Activated naive CD4-positive, alpha-beta T cell treated with anti-CD3 and anti-CD28 coated beads, Interleukin-2, amount 50 U/mL, for 72 hours (primary cell): Measurements from ENCODE around the gene CC2D2A. TPM values are rescaled to one million over a fixed set of nuclear protein-coding genes. Genes with fewer than 3 reads are reported as not detected.
"Not testable (repeated sequence)": the region's sequence is repeated elsewhere in the genome, so short reads cannot be mapped to it uniquely, and the experiment has no call there.

ENCODE experiments used
- ATAC-seq, 2 donors: fragments of 150-1000 bp; cut with Tn5 transposase; 2 replicates each; pipeline ENCODE4 v1.10.0; 2021; ENCODE audit warnings: mild to moderate bottlenecking in 2 of 2, moderate library complexity in 2 of 2
- DNase-seq, 2 donors: peaks; one replicate each; pipeline ENCODE4 v3.0.0; 2021 to 2022; ENCODE audit warnings: low spot score in 2 of 2
- H3K27ac Mint-ChIP-seq, 2 donors: one replicate each; pipeline ENCODE4 v1.8.0; 2022; ENCODE audit warnings: mild to moderate bottlenecking in 2 of 2, mixed read lengths in 2 of 2
- H3K36me3 Mint-ChIP-seq, 2 donors: one replicate each; pipeline ENCODE4 v1.8.0; 2022; ENCODE audit warnings: mixed read lengths in 2 of 2
- H3K9me3 Mint-ChIP-seq, 2 donors: one replicate each; pipeline ENCODE4 v1.8.0; 2022; ENCODE audit warnings: mixed read lengths in 2 of 2
- total RNA-seq, 2 donors: library from RNA; stranded (reverse); gene quantifications; one replicate each; pipeline ENCODE4 v1.2.3, GENCODE V29; 2022

Gene CC2D2A
- total RNA-seq, 2 donors from 2014 or later: not detected

DNA sequence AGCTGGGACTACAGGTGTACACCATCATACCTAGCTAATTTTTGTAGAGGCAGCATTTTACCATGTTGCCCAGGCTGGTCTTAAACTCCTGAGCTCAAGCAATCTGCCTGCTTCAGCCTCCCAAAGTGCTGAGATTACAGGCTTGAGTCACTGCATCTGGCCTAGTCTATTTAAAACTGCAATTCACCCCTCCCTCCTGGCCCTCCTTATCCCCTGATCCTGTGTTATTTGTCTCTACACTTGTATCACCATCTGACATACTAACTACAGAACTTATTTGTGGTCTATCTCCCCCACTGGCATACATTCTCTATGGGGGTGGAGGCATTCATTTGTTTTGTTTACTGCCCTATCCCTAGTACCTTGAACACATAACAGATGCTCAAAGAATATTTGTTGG lies 23.7 kb downstream of the CC2D2A start:
- Mint-ChIP-seq H3K27ac (no peak overlapping the region), H3K9me3 (peaks cover 19 to 20% of the 10 kb centered on the region in 2 donors), H3K36me3 (peaks cover 19 to 21% of the 10 kb centered on the region in 2 donors)
- DNase-seq (no peak), ATAC-seq (no peak)

DNA sequence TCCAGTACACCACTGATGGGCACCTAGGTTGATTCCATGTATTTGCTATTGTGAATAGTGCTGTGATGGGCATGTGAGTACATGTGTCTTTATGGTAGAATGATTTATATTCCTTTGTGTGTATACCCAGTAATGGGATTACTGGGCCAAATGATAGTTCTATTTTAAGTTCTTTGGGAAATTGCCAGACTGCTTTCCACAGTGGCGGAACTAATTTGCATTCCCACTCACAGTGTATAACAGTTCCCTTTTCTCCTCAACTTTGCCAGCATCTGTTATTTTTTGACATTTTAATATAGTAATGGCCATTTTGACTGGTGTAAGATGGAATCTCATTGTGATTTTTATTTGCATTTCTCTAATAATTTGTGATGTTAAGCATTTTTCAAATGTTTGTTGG lies 25.9 kb downstream of the CC2D2A start:
- DNase-seq (no peak), ATAC-seq (no peak)
- Mint-ChIP-seq H3K36me3 (peaks cover 4 to 8% of the 10 kb centered on the region in 2 donors), H3K9me3 (peaks cover 4 to 9% of the 10 kb centered on the region in 2 donors), H3K27ac (no peak overlapping the region)

DNA sequence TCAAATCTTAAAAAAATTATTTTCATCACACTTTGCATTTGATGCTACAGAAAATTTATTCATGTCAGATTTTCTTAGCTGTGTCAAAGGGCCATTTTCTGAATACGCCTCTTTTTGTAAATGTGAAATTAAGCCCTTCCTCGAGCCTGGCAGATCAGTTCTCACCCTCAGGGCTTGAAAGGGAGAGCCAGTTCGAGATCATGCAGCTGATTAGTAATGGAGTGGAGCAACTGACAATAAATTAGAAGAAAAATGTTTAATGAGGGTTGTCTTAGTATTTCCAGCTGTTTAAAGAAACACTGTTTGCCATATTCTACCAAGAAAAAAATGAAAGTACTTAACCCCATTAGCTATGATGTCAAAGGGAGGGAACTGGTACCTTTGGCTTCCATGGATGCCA lies 28.7 kb downstream of the CC2D2A start:
- peaks cover 4 to 8% of the 10 kb centered on the region in 2 donors for H3K36me3 Mint-ChIP-seq
- DNase-seq (no peak), ATAC-seq (no peak)
- H3K27ac Mint-ChIP-seq: no peak overlapping the region
- H3K9me3 Mint-ChIP-seq: peaks cover 4 to 5% of the 10 kb centered on the region in 2 donors

DNA sequence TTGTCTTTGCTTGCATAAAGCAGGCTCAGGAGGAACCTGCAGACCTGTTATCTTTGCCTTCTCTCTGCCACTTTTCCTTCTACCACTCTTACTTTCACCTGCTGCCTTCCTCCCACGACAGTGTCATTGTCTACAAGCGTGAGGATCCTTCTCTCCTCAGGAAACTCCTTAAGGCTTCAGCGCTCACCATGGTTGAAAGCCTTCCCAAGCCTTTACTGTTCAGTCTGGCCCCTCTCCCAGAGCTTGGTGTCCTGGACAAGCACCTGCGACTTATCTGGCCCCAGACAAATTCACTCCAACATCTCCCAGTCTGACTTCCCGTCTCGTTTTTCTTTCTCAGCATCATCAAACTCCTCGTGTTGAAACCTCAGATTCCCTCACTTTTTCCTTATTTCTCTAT lies 31.0 kb downstream of the CC2D2A start:
- Mint-ChIP-seq H3K27ac (no peak overlapping the region), H3K36me3 (peaks cover 4 to 8% of the 10 kb centered on the region in 2 donors), H3K9me3 (peaks cover 4 to 5% of the 10 kb centered on the region in 2 donors)
- DNase-seq (no peak), ATAC-seq (no peak)

DNA sequence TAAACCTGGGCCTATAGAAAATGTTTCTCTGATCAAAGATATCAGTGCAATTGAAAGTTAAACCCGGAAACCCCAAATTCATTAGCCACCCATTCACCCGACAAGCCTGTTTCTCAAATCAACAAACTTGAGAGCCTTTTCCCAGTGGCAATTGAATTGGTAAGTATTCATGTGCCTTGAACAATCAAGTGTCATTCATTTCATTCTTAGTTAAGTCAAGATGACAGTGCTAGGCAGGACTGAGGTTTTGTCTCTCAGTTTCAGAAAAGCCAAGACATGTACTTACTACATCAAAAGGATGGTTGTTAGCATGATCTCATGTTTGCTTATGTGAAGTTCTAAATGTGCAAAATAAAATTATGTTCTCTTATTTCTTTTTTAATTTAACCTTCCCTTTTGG lies 32.3 kb downstream of the CC2D2A start:
- Mint-ChIP-seq H3K36me3 (peaks cover 4 to 8% of the 10 kb centered on the region in 2 donors), H3K9me3 (peaks cover 4 to 5% of the 10 kb centered on the region in 2 donors), H3K27ac (no peak overlapping the region)
- DNase-seq (no peak), ATAC-seq (peak in 1 of 2 donors; percentile 76)

DNA sequence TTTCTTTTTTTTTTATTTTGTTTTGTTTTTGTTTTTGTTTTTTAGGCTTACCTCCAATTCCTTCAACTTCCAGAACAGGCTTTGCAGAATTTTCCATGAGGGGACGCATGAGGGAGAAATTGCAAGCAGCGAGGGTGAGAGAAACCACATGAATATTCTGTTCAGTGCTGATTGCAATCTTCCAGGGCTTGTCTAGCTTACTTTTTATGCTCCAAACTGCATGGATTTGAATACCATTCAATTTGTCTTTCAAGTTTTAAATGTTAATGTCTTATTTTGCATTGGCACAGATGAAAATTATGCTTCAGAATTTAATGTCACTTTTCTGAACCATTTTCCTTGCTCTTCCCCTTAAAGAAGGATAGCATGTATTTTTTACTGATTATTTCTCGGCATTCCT lies 32.7 kb downstream of the CC2D2A start:
- H3K36me3 Mint-ChIP-seq: peaks cover 4 to 5% of the 10 kb centered on the region in 2 donors
- no peak overlapping the region for H3K27ac Mint-ChIP-seq
- no peak for DNase-seq
- peaks cover 4 to 5% of the 10 kb centered on the region in 2 donors for H3K9me3 Mint-ChIP-seq
- ATAC-seq: no peak

DNA sequence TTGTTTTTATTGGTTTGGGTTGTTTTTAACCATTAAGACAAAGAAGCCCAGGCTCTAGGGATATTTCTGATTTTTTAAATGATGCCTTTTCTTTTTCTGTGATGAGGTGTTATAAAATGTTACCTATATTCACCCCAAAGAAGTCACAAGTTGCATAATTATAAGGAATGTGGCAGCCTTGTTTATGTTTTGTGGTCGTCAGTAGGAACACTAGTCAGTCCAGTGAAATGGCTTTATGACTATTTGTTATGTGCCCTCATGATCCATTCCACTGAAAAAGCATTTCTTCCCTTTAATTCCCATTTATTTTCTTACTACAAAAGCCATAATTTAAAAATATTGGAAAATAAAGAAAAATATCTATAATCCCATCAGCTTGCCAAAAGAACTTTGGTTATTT lies 34.4 kb downstream of the CC2D2A start:
- Mint-ChIP-seq H3K36me3 (no peaks in the 10 kb centered on the region), H3K27ac (no peak overlapping the region), H3K9me3 (no peaks in the 10 kb centered on the region)
- ATAC-seq (no peak), DNase-seq (no peak)

DNA sequence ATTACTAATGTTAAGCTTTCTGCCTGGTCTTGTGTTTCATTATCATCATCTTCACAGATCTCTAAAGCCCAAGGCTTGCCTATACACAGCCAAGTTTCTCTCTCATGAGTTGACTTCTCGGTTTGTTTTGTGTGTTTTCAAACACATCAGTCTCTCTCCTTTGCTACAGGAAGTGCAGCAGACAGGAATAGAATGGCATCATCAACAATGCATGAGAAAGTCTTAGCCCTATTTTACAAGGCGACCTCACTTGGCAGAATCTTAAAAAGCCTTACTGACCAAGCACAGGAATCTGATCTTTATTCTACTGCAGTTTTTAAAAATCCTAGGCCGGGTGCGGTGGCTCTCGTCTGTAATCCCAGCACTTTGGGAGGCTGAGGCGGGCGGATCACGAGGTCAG lies 36.8 kb downstream of the CC2D2A start:
- ATAC-seq: no peak
- Mint-ChIP-seq H3K27ac (no peak overlapping the region), H3K36me3 (peaks cover 0 to 4% of the 10 kb centered on the region in 2 donors), H3K9me3 (no peaks in the 10 kb centered on the region)
- DNase-seq: no peak

DNA sequence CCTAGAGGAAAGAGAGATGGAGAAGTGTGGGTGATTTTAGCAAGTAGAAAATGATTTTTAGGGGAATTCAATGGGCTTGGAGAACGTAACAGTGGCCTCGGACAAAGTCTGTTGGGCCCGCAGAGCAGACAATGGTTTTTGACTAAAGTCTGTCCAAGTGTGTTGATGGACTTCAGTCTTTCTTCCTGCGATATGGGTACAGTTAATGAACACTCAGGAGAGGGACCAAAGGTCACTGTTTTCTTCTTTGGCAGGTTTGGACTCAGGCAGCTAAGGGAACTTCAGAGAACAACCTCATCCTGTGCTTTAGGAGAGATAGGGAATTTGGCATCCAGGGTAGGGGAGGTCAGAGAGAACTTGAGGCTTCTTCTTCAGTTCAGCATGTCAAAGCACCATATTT lies 38.0 kb downstream of the CC2D2A start:
- H3K27ac Mint-ChIP-seq: no peak overlapping the region
- DNase-seq (no peak), ATAC-seq (no peak)
- peaks cover 0 to 4% of the 10 kb centered on the region in 2 donors for H3K36me3 Mint-ChIP-seq
- no peaks in the 10 kb centered on the region for H3K9me3 Mint-ChIP-seq

DNA sequence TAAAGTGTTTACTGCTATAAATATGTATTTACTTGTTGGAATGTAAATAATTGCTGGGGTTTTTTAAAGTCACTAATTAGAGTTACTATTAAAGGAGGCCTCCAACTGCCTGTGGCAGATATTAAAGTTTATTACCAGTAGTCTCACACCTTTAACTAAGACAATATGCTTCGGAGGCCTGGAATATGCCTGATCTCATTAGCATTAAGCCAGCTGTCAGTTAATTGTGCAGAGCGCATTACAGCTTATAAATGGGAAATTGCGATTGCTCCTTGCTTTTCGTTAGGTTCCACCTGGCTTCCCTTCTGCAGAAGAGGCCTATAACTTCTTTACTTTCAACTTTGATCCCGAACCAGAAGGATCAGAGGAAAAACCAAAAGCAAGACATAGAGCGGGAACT lies 41.3 kb downstream of the CC2D2A start:
- Mint-ChIP-seq H3K9me3 (no peaks in the 10 kb centered on the region), H3K36me3 (peaks cover 0 to 4% of the 10 kb centered on the region in 2 donors), H3K27ac (no peak overlapping the region)
- ATAC-seq (no peak), DNase-seq (no peak)

DNA sequence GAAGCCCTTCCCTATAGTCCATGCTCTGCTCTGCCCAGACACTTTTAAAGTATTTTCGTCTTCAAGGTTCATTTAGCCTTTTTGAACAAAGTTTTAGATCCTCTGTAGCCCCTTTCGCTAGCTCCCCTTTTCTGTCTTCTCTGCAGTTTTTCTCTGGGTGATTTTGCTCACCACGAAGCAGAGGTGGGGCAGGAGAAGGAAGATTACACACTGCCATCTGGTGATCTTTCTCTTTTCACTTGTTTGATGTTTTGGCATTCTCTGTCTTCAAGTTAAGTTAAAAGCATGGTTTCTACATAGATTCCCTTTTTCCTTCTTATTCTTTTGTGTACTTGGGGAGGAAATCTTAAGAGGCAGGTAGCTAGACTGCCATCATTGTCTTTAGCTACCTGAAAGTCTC lies 43.9 kb downstream of the CC2D2A start:
- ATAC-seq (no peak), DNase-seq (no peak)
- Mint-ChIP-seq H3K9me3 (peaks cover 0 to 8% of the 10 kb centered on the region in 2 donors), H3K27ac (peak overlapping the region in 1 of 2 donors; percentile 6), H3K36me3 (peaks cover 0 to 4% of the 10 kb centered on the region in 2 donors)

DNA sequence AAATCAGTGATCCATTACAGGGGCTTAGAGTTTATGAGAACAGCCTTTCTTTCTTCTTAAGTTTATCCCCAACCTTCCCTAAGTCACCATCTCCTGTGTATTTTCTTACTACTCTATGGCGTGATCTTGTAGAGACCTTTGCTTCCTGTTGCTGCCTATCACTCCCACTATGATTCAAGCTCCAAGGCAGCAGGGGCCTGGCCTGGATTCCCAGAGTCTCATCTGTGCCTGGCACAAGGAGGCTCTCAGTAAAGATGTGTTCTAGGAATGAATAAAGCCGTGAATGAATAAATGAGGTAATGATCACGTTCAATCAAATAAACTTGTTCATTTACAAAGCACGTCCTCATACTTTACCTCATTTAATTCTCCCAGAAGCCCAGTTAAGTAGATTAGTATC lies 45.4 kb downstream of the CC2D2A start:
- Mint-ChIP-seq H3K36me3 (peaks cover 9 to 14% of the 10 kb centered on the region in 2 donors), H3K27ac (no peak overlapping the region), H3K9me3 (peaks cover 5 to 16% of the 10 kb centered on the region in 2 donors)
- DNase-seq (no peak), ATAC-seq (no peak)

DNA sequence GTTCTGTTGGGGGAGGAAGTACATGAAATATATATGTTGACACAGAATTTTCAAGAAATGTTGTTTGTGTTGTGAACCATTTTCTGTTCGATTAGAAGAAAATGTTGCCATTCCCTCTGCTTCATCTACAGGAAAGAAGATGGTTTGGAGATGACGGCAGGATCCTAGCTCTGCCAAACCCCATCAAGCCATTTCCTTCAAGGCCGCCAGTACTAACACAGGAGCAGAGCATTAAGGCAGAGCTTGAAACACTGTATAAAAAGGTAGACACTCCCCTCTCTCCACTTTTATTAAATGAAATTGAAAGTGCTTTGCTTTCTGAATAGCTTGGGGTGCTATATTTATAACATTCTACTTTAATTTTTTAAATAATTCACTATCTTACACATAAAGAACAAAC lies 46.8 kb downstream of the CC2D2A start:
- peaks cover 9 to 10% of the 10 kb centered on the region in 2 donors for H3K36me3 Mint-ChIP-seq
- H3K9me3 Mint-ChIP-seq: peaks cover 5 to 16% of the 10 kb centered on the region in 2 donors
- DNase-seq (no peak), ATAC-seq (no peak)
- no peak overlapping the region for H3K27ac Mint-ChIP-seq

DNA sequence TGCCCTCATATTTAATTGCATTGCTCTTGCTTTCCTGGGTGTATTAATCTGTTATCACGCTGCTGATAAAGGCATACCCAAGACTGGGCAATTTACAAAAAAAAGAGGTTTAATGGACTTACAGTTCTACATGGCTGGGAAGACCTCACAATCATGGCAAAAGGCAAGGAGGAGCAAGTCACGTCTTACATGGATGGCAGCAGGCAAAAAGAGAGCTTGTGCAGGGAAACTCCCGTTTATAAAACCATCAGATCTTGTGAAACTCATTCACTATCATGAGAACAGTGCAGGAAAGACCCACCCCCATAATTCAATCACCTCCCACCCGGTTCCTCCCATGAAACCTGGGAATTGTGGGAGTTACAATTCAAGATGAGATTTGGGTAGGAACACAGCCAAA lies 48.0 kb downstream of the CC2D2A start:
- H3K36me3 Mint-ChIP-seq, DNase-seq, ATAC-seq, H3K27ac Mint-ChIP-seq: not testable (repeated sequence)
- H3K9me3 Mint-ChIP-seq: peaks cover 5 to 16% of the 10 kb centered on the region in 2 donors

DNA sequence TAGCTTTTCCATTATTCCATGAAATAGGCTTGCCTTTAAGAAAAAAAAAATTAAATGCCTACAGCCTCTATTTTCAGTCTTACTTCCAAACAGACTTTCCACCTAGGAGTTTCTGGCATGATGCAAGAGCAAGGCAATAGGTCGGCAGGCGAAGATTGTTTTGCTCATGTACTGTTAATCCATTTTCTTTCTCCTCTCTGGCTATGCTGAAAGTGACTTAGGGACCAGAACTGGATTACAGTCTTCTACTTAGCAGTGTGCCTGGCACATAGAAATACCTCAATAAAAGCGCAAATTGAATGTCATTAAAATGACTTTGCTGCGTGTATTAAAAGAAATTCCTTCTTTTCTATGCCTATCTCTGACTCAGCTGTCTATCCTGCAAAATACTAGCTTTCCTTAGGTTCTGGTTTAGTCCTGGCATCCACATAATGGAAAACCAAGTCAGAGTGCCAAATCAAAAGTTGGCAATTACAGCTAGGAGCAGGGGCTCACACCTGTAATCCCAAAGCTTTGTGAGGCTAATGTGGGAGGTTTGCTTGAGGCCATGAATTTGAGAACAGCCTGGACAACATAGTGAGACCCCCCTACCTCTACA lies 51.9 kb downstream of the CC2D2A start:
- Mint-ChIP-seq H3K9me3 (peaks cover 5 to 16% of the 10 kb centered on the region in 2 donors), H3K27ac (no peak overlapping the region), H3K36me3 (peaks cover 9 to 10% of the 10 kb centered on the region in 2 donors)
- DNase-seq: no peak
- ATAC-seq: no peak

DNA sequence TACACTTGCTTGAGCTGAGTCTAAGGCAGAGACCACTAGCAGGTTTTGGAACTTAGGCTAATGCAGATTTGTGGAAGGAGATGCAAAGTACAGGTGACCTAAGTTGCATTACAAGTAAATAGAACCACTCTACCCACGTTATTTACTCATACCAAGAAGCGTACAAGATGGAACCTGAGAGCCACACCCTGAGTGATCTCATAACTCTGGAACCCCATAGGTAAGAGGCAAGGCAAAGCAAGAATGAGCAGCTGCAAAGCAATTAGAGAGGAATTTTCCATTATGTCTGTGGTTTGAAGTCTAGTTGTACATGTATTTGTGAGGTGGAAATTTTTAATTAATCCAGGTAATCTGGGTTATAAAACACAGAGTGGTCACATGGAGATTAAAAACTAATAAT lies 55.4 kb downstream of the CC2D2A start:
- ATAC-seq: peak in 1 of 2 donors; percentile 44
- H3K36me3 Mint-ChIP-seq: no peaks in the 10 kb centered on the region
- DNase-seq: no peak
- no peaks in the 10 kb centered on the region for H3K9me3 Mint-ChIP-seq
- no peak overlapping the region for H3K27ac Mint-ChIP-seq

DNA sequence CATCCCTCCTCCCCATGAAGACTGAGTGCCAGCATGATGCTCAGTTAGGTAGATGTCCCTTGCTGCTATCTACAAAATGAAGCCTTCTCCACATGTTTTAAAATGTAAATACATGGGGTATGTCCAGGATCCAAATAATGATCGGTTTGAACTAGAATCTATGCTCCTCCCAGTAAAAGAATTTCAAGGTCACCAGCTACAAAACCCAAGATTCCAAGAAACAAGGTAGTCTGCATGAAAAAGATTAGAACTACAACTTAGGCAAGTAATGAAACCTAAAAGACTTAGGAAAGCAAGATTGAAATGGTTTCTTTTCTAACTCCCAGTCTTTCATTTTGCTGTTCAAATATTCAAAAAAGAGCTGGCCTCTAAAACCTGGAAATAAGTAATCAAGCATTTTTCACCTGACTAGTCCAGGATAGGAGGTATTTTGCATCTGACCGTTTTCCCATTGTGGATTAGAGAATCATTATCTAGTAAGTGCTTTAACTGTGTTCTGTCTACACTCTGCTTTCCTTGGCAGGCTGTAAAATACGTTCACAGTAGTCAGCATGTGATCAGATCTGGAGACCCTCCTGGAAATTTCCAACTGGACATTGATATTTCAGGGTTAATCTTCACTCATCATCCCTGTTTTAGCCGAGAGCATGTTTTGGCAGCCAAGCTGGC lies 57.4 kb downstream of the CC2D2A start:
- DNase-seq (no peak), ATAC-seq (no peak)
- H3K27ac Mint-ChIP-seq: no peak overlapping the region

DNA sequence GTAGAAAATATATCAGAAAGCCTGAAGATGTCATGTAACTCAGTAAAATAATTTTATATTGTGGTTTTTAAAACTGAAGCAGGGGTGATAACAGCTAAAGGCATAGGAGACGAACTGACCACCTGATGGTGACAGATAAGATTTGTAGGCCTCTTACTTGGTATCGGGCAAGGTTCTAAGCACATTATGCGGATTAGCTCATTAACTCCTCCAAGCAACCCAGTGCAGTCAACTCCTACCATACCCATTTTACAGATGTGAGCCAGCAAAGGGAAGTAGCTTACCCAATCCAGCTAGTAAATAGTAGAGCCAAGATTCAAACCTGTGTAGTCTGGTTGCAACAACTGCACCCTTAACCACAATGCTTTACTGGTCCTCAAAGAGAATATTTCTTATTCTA lies 62.1 kb downstream of the CC2D2A start:
- ATAC-seq: no peak
- no peaks in the 10 kb centered on the region for H3K9me3 Mint-ChIP-seq
- H3K27ac Mint-ChIP-seq: no peak overlapping the region
- peaks cover 0 to 4% of the 10 kb centered on the region in 2 donors for H3K36me3 Mint-ChIP-seq
- no peak for DNase-seq

More for the DNA sequence above, 57.4 kb downstream of the CC2D2A start:
- Mint-ChIP-seq H3K9me3 (no peaks in the 10 kb centered on the region), H3K36me3 (no peaks in the 10 kb centered on the region)
